ENCODE results near the gene SMIM44. TPM values are rescaled to one million over a fixed set of nuclear protein-coding genes. Genes with fewer than 3 reads are reported as not detected.

SMIM44 gene
- polyA plus RNA-seq, 3 donors: not detected

- Mint-ChIP-seq H3K27me3 (ENCODE audit: low read depth in 3 of 3) (peaks cover 1 to 5% (median 2%) of the 10 kb centered on the region in 3 donors), H3K4me3 (no peak overlapping the region), H3K4me1 (no peaks in the 10 kb centered on the region), H3K27ac (no peak overlapping the region), H3K9me3 (no peaks in the 10 kb centered on the region), H3K36me3 (peaks cover 38 to 52% of the 10 kb centered on the region in 2 donors)
- no peaks in the 10 kb centered on the region for H3K27me3 ChIP-seq (ENCODE audit: control insufficient read depth in 2 of 2, insufficient read depth in 2 of 2, low read length in 2 of 2)
- no peaks in the 10 kb centered on the region for H4K20me1 ChIP-seq (ENCODE audit: insufficient read depth, low read length)
- H3K27ac ChIP-seq (ENCODE audit: low read depth in 1 of 2, low read length in 2 of 2): no peak overlapping the region
- no peak overlapping the region for H3K4me2 ChIP-seq (replicated peaks; ENCODE audit: extremely low read depth, low read length, poor library complexity, severe bottlenecking)
- WGBS (ENCODE audit: insufficient coverage): 97% methylated on average over 32 of the region's 45 CpGs
- H3K9me3 ChIP-seq (replicated peaks in 1 of 2; ENCODE audit: control insufficient read depth in 1 of 2, insufficient read depth in 1 of 2, low read length in 2 of 2): no peaks in the 10 kb centered on the region
- no peak overlapping the region for H3K9ac ChIP-seq (ENCODE audit: insufficient read depth, low read length, poor library complexity, severe bottlenecking)
- intact Hi-C loops (cut with micrococcal nuclease): no loop called here
- H3K4me3 ChIP-seq (replicated peaks in 1 of 3; ENCODE audit: low read depth in 2 of 3, low read length in 3 of 3): no peak overlapping the region
- no peaks in the 10 kb centered on the region for H3K79me2 ChIP-seq (ENCODE audit: insufficient read depth, low read length)
- no peak overlapping the region for H2AFZ ChIP-seq (ENCODE audit: insufficient read depth, low read depth, low read length, poor library complexity, severe bottlenecking)
- no peak for DNase-seq
- H3K4me1 ChIP-seq (ENCODE audit: control insufficient read depth in 1 of 2, insufficient read depth in 2 of 2, low read length in 2 of 2): no peaks in the 10 kb centered on the region
- peaks cover 36 to 63% of the 10 kb centered on the region in 2 donors for H3K36me3 ChIP-seq (replicated peaks in 1 of 2; ENCODE audit: control insufficient read depth in 1 of 2, insufficient read depth in 2 of 2, low read length in 2 of 2)
- TF ChIP-seq, protein P1, sequence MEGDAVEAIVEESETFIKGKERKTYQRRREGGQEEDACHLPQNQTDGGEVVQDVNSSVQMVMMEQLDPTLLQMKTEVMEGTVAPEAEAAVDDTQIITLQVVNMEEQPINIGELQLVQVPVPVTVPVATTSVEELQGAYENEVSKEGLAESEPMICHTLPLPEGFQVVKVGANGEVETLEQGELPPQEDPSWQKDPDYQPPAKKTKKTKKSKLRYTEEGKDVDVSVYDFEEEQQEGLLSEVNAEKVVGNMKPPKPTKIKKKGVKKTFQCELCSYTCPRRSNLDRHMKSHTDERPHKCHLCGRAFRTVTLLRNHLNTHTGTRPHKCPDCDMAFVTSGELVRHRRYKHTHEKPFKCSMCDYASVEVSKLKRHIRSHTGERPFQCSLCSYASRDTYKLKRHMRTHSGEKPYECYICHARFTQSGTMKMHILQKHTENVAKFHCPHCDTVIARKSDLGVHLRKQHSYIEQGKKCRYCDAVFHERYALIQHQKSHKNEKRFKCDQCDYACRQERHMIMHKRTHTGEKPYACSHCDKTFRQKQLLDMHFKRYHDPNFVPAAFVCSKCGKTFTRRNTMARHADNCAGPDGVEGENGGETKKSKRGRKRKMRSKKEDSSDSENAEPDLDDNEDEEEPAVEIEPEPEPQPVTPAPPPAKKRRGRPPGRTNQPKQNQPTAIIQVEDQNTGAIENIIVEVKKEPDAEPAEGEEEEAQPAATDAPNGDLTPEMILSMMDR (IDR thresholded peaks at IDR 0.05): no peak
Observed at GRCh38 chr19:3492131-3492839, 9.0 kb upstream of the SMIM44 start.

- Mint-ChIP-seq H3K4me3 (no peak overlapping the region), H3K36me3 (peaks cover 36 to 50% of the 10 kb centered on the region in 2 donors), H3K4me1 (no peaks in the 10 kb centered on the region), H3K27ac (no peak overlapping the region), H3K9me3 (no peaks in the 10 kb centered on the region), H3K27me3 (ENCODE audit: low read depth in 3 of 3) (peaks cover 1 to 5% (median 2%) of the 10 kb centered on the region in 3 donors)
- Histone ChIP-seq H3K4me3 (replicated peaks in 1 of 3; ENCODE audit: low read depth in 2 of 3, low read length in 3 of 3) (no peak overlapping the region), H3K4me2 (replicated peaks; ENCODE audit: extremely low read depth, low read length, poor library complexity, severe bottlenecking) (no peak overlapping the region), H4K20me1 (ENCODE audit: insufficient read depth, low read length) (no peaks in the 10 kb centered on the region), H3K4me1 (ENCODE audit: control insufficient read depth in 1 of 2, insufficient read depth in 2 of 2, low read length in 2 of 2) (no peaks in the 10 kb centered on the region), H3K9me3 (replicated peaks in 1 of 2; ENCODE audit: control insufficient read depth in 1 of 2, insufficient read depth in 1 of 2, low read length in 2 of 2) (no peaks in the 10 kb centered on the region), H3K9ac (ENCODE audit: insufficient read depth, low read length, poor library complexity, severe bottlenecking) (no peak overlapping the region), H3K27me3 (ENCODE audit: control insufficient read depth in 2 of 2, insufficient read depth in 2 of 2, low read length in 2 of 2) (no peaks in the 10 kb centered on the region), H2AFZ (ENCODE audit: insufficient read depth, low read depth, low read length, poor library complexity, severe bottlenecking) (no peak overlapping the region), H3K27ac (ENCODE audit: low read depth in 1 of 2, low read length in 2 of 2) (no peak overlapping the region), H3K36me3 (replicated peaks in 1 of 2; ENCODE audit: control insufficient read depth in 1 of 2, insufficient read depth in 2 of 2, low read length in 2 of 2) (peaks cover 34 to 56% of the 10 kb centered on the region in 2 donors), H3K79me2 (ENCODE audit: insufficient read depth, low read length) (no peaks in the 10 kb centered on the region)
- WGBS (ENCODE audit: insufficient coverage): 98% methylated on average over 52 of the region's 55 CpGs
- intact Hi-C loops (cut with micrococcal nuclease): no loop called here
- DNase-seq: no peak
- TF ChIP-seq, protein P1 (IDR thresholded peaks at IDR 0.05): no peak
Observed at GRCh38 chr19:3491396-3492119, 8.3 kb upstream of the SMIM44 start.

All from CD14-positive monocyte (primary cell).